Stimulated activated naive CD4-positive, alpha-beta T cell (primary cell): ENCODE data around the gene MPG.
"Not testable (repeated sequence)": the region's sequence is repeated elsewhere in the genome, so short reads cannot be mapped to it uniquely, and the experiment has no call there.

Experiments used
- DNase-seq, 6 experiments: peaks; one replicate each; lab custom pipeline; 2025; lab: John Stamatoyannopoulos, UW

The MPG gene, protein sequence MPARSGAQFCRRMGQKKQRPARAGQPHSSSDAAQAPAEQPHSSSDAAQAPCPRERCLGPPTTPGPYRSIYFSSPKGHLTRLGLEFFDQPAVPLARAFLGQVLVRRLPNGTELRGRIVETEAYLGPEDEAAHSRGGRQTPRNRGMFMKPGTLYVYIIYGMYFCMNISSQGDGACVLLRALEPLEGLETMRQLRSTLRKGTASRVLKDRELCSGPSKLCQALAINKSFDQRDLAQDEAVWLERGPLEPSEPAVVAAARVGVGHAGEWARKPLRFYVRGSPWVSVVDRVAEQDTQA

DNA sequence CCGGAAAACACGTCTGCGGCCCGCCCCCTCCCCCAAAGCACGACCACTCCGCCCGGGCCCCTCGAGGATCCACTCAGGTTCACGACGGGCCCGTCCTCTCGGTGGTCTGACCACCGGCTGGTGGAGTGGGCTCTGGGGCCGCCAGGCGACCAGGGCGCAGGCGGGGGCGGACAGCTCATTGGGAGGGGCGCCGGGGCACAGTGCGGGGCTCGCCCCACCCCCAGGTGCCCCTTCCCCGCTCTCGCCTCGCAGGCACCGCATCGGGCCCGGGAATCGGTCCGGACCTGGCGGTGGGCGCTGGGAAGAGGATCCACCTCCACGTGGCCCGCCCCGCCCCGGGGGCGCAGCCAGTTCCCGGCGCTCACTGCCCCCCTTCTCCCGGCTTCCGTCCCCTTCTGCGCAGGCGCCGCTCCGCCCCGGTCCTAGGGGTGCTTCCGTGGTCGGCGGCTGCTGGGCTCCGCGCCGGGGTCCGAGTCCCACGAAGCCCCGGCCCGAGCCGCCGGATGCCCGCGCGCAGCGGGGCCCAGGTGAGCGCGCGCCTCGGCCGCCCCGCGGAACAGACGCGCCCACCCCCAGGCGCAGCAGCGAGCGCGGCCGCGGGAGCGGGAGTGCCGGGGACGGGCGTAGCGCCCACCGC is at the start of gene MPG:
Gene MPG, plus strand, starts transcription at position 419 of the 637 bp plus-strand sequence. Its CDS starts 85 bp downstream, at position 504.
- DNase-seq, result peak; percentile 53 to 80 (median 74)

DNA sequence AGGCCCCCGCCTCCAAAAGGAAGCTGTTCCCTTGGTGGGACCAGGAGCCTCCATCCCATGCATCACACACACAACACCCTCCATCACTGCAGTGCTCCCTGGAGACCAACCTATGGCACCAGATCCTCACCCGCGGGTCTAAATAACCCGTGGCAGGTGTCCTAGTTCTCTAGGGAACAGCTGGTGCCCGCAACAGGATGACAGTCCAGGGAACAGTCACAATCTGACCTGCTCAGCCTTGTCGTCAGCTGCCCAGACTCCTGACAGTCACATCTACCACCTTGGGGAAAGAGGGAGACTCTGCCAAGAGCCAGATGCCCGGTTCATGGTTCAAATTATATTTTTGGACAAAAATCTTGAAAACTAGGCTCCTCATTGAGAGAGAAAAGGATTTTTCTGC is 47.4 kb upstream of the MPG start:
- not testable (repeated sequence) for DNase-seq

DNA sequence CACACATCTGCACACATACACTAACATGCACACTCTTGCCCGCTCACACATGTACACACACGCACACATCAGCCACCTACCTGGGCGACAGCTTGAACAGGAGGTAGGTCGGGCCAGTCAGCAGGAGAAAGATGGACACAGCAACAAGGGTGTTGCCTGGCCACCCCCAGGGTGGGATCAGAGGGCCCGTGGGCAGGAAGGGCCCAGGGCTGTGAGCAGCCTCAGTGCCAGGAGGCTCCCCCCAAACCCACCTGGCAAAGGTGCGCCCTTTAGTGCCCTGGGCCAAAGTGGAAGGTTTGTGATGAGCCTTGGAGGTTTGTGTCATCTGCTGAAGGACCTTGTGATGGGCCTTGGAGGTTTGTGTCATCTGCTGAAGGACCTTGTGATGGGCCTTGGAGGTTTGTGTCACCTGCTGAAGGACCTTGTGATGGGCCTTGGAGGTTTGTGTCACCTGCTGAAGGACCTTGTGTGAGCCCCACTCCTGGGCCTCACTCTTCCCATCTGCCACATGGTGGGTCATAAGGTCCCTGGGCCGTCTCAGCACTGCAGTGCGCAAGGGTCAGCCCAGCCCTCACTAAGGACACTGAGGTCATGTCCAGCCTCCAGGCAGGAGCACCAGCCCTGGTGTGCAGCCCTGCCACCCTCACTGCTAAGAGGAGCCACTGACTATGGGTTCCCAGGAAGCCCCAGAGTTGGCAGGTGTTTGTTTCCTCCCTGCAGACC is 44.7 kb upstream of the MPG start:
- not testable (repeated sequence) for DNase-seq

DNA sequence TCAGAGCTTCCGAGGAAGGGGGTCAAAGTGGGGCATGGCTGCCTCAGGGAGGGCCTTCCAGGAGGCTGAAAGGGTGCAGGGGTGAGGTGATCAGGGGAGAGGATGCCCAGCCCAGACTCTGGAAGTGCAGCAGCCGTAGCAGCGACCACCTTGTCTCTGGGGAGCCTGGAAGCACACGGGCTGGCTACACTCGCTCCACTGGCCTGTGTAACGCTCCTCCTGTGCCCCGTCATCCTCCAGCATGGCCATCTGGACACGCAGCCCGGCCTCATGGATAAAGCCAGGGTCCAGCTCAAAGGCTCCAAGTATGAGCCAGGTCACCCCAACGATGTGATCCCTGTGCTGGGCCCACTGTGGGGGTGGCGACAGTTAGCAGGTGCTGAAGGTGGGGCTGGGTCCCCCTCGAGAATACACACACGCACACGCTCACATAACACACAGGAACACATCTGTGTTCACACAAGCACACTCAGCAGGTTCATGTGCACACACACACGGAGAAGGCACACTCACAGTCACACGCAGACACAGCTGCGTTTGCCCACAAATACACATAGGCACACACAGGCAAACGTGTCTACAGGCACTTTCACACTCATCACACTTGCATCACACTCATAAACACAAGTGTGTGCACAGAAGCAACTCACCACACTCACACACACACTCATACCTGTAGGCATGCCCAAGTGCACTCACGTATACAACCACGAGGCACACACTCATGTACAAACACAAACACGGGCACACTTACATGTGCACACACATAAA is 44.0 kb upstream of the MPG start:
- DNase-seq, result no peak

DNA sequence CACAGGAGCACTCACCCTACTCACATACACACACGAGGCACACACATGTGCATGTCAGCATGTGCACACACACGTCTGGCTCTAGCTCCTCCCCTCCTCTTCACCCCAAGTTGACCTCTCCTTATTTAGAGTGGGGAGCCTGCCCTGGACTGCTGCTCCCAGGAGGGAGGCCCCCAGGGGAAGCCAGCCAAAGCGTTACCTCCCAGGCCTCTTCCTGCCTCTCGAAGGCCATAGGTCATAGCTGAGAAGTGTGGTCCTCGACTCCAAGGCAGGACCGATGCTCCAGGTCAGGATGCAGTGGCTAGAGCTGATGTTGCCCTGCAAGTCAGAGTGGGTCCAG is 43.4 kb upstream of the MPG start:
- no peak for DNase-seq

DNA sequence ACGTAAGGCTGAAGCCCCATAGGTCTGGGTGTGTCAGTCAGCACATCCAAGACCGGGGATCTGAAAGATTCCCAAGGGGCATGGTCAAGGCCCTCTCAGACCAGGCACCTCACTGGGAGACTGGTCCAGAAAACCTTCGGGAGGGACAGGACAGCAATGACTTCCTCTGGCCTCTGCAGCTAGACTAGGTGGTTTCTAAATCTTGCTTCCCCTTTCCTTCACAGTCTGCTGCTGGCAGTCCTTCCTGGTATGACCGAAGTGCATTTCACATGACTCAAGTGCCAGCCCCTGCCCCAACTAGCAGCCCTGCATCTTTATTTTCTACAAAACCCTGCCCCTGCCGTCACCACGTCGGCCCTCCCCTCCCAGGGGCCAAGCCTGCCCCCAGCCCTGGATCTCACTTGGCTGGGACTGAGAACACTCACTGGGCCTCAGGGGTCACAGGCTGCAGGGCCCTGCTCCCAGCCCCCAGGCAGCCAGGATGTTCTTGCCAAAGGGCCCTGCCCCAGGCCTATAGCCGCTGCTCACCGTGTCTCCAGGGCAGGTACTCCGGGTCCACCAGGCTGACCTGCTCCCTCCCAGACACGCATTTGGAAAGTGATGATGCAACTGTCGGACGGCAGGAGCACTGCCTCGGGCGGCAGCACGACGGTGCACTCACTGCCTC is 42.9 kb upstream of the MPG start:
- DNase-seq, result no peak

DNA sequence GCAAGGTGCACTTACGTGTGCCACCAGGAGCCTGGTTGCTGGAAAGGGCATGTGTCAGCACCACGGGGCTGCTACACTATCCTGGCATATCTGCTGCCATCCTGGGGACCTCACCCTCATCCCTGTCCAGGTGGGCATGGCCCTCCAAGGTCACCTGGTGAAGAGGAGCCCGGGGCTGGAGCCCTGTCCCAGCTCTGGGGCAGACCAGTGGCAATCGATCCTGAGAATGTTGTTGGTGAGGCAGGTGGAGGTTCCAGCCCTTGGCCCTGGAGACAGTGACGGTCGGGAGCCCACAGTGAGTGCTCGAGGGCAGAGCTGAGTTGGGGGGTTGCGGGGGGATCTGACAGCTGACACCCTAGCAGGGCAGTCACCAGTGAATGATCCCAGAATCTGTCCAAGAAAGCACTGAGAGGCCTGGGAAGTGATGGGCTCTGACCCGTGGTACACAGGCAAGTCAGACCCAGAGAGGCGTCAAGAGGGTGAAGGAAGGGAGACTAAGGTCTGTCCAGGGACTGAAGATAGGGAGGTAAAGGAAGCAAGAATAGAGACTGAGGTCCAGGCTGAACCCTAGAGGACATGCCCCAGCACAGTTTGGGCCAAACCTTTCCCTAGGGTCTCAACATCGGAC is 42.2 kb upstream of the MPG start:
- DNase-seq, result no peak

DNA sequence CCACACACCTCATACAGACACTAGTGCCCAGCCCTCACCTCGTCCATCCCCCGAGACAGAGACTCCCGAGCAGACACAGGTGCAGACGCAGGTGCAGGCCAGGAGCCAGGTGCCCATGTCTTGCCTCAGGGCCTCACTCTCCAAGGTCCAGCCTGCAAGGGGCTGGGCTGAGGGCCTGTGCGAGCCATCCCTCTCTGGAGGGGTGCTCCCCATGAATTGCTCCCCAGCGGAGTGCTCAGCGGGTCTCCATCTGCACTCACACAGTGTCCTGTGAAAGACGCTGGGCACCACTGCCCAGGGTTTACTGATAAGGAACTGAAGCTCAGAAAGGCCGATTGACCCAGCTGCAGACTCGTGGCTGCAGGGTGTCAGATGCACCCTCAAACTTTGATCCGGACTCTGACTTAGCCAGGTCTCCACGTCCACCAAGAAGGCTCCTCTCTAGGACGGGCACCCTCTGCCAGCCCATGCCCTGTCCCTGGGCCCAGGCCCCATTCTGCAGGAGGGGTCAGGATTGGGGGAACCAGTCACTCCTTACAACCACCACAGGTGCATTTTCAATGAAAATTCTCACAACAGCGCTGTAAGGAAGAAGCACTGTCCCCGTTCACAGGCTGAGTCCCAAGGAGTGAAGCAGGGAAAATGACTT is 41.6 kb upstream of the MPG start:
- no peak for DNase-seq

DNA sequence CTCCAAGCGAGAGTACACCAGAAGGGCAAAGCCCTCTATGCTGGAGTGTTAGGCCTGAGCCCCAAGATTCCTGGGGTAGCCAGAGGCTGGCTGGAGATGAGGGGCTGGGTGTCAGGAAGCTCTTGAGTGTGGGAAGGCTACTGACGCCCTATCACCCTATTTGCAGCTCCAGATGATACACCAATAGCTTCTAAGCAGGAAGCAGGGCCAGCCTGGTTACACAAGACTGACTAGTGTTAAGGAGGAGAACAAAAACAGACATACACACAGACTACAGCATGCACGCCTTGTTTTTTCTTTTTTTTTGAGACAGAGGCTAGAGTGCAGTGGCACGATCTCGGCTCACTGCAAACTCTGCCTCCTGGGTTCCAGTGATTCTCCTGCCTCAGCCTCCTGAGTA is 40.5 kb upstream of the MPG start:
- no peak for DNase-seq

DNA sequence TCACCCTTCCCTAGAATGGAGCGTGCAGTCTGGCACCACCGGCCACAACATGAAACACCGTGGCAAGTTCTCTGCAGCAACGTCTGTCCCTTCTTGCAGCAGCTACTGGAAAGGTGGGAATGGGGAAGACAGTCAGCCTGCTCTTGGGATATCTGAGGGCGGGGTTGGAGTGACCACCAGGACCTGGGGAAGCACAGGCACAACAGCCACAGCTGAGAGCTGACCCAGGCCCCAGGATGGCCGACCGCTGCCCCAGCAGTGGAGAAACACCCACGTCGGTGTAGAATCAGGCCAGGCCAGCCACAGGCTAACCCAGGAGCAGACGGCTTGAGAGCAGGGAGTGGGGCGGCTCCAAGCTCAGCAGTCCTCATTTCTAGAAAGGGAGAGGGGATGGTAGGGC is 39.8 kb upstream of the MPG start:
- DNase-seq, result not testable (repeated sequence)

DNA sequence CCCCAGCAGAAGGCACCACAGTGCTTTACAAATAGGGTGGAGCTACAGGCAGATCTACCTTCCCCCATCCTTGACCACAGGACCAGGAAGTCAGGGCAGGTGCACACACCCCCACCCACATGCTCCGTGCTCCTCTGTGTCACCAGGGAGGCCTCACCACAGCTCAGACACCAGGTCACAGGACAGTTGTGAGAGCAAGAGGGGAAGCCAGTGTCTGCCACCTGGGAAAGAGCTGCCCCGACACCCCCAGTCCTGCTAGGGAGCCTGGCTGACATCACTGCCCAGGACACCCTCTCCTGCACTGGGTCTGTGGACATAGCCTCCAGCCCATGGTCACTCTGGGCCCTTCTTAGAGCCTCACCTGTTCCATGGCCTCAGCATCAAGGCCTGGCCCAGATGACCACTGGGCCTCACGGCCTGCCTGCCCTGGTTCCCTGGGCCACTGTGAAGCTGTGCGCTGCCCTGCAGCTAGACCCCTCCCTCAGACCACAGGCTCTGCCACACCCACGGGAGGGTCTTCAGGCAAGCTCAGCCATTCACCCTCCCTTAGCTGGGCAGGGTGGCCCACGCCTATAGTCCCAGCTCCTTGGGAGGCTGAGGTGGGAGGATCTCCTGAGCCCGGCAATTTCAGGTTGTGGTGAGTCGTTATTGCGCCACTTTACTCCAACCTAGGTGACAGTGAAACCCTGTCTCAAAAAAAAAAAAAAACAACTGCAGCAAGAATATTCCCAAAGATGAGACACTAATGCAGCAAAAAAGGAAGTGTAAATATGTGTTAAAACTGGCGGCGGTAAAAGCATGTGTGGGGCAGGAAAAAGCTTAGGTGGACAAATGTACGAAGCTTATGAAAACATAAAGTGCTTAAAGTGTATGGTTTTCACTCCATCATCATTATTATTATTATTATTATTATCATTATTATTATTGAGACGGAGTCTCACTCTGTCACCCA is 38.8 kb upstream of the MPG start:
- no peak for DNase-seq

DNA sequence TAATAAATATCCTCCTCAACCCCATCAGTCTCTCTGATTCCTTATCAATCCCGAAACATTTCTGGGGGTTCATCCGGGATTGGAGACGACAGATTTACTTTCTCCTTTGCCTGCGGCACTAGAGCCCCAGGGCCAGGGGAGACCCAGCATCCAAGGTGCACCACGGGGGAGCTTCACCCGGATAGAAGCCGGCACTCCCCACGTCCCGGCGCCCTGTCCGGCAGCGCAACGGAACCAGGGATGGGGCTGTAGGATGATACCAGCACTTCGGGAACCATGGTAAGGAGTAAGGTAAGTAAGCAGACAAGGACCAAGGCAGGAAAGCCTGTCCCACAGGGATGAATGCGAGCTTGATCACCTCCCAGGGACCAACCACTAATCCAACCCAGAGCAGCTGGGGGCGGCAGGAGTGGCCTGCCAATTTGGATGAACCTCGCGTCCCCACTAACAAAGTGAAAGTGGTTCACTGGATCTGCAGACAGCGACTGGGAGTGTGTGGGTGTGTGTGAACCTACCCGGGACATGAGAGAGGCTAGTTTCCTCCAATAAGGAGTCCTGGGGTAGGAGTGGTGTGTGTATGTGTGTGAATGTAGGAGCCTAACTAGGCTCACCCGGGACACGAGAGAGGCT is 36.5 kb upstream of the MPG start:
- no peak for DNase-seq

DNA sequence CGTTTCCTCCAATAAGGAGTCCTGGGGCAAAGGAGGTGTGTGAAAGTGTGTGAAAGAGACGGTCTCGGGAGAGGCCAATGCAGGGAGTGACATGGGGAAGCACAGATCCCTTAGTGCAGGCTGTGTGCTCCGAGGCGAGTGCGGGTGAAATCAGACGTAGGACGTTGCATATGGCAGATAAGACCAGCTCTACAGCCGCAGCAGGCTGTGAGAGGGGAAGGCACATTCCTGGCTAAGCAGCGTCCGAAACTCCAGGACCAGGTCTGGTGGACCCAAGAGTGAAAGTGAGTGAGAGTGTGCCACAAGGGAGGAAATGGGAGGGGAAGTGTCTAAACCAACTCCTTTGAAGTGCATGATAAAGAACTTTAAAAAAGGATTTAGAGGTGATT is 36.0 kb upstream of the MPG start:
- DNase-seq, result no peak

DNA sequence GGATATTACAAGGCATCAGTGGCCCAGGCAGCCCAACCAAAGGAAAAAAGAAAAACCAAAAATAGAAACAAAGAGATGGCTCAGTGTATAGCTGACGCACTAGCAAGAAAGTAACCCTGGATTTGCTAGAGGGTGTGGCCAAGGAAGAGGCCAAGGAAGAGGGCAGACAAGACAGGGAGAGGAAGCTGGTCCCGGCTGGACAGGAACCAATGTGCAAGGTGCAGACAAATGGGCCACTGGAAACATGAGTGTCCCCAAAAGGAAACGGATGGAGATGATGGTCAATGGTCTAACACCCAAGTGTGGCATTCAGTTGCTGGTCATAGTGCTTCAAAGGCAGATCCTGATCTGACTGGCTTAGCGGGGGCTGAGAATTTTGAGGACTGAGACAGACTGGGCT is 35.3 kb upstream of the MPG start:
- DNase-seq, result no peak

DNA sequence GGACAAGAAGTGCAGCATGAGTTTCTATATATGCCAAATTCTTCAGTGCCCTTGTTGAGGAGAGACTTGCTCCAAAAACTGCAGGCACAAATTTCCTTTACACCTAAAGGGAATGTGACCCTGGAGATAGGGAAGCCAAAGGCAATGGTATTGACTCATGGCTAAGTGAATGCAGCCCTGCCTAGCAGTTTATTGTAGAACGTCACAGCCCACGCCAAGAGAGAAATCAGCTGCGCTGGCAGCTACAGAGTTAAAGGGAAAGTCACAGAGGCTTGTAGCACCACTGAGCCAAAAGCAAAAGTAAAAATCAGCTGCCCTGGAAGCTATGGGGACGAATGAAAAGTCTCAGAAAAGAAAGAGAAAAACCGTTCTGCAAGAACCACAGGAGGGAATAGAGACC is 34.7 kb upstream of the MPG start:
- DNase-seq, result no peak

DNA sequence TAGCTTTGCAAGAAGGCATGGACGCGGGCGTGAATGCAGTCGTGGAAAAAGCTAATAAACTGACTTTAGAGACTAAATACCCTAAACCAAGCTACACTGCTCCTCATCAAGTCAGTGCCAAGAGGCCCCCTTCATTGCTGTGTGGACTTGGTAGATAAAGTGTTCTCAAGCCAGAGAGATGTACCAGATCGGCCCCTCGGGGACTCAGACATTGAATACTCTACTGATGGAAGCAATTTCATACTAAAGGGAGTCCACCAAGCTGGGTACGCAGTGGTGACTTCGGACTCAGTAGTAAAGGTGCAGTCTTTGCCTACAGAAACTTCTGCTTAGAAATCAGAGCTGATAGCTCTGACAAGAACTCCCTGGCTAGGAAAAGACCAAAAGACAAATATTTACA is 33.4 kb upstream of the MPG start:
- no peak for DNase-seq

DNA sequence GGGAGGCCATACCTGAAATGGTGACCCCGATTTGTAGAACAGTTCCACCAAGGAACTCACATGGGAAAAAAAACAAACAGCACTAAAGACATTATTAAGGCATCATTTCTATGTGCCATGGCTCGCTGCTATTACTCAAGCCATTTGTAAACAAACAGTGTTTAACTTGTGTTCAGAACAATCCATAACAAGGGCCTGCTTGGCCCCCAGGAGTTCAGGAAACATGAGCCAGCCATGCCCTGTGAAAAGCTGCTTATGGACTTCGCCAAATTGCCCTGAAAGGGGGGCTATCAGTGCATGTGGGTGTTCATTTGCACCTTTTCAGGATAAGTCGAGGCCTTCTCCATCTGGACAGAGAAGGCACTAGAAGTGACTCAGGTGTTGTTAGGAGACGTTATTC is 32.6 kb upstream of the MPG start:
- no peak for DNase-seq

DNA sequence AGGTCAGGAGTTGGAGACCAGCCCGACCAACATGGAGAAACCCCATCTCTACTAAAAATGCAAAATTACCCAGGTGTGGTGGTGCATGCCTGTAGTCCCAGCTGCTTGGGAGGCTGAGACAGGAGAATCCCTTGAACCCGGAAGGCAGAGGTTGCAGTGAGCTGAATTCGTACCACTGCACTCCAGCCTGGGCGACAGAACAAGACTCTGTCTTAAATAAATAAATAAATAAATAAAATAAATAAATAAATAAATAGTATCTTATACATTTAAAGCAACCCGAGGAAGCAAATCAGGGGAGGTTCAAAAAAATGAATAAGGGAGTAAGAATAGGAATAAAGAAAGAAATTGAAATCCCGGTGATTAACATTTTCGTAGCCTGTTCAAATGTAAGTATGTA is 31.5 kb upstream of the MPG start:
- not testable (repeated sequence) for DNase-seq

DNA sequence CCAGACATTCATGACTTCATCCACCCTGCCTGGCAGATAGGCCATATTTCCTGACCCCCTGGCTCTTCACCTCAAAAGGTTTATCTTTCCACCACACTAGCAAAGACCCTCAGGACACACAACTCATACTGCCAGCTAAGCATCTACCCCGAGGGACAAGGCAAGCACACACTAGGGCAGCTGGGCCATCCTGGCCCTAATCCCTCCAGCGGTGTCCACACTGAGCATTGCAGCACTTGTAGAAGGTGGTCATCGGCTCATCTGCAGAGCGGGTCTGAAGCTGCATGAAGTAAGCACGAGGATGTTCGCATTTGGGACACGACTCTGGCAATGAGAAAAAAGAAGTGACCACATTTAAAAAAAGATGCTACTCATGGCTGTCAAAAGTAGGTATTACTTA is 30.8 kb upstream of the MPG start:
- DNase-seq, result no peak
